Midbrain (tissue), 1 donor: Measurements from ENCODE around the gene MAL.
"Not testable (repeated sequence)": the region's sequence is repeated elsewhere in the genome, so short reads cannot be mapped to it uniquely, and the experiment has no call there.

Source experiments
- DNase-seq: peaks from one replicate; lab custom pipeline; 2025; lab: John Stamatoyannopoulos, UW

Gene MAL

GRCh38 chr2:95098273-95098672 lies 72.8 kb downstream of the MAL start:
- DNase-seq, result not testable (repeated sequence)

- DNase-seq, result no peak
Observed at GRCh38 chr2:95099910-95100309, 74.4 kb downstream of the MAL start.
